SIG-M5 treated with dmso at 0.1 percent for 504 hours (cell line): Measurements from ENCODE around the gene ATP8B1.

Experiments
- DNase-seq: peaks from one replicate; lab custom pipeline; 2025; ENCODE audit not compliant: unreplicated experiment; lab: John Stamatoyannopoulos, UW

Gene ATP8B1

DNA sequence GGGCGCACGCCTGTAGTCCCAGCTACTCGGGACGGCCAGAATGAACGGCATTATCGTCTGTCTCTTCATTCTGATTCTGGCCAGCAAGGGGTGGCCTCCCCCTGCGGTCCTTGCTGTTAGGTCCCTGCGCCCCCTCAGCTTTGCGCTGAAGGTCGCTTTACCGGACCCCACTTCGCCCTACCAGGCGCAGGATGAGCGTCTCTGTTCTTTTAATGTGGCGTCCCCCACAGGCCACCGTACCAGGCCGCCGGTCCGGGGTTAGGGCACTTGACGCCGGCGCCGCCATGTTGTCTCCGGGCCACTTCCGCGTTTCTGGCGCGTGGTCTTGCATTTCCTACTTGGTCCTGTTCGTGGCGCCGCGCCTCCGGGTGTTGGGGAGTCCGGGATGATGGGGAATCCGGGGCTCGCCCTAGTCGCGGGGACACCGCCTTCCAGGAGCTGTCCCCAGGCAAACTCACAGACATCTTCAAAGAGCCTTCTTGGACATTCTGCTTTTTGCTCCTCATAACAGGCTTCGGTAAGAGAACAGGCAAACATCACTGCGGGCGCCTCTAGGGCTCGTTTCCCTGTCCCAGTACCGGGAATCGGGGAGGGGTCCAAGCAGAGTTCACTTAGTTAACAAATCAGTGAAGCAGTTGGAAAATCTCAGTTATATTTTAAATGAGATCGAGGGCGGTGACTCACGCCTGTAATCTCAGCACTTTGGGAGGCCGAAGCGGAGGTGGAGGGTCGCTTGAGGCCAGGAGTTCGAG lies 172.9 kb downstream of the ATP8B1 start:
- DNase-seq: peak; percentile 90

DNA sequence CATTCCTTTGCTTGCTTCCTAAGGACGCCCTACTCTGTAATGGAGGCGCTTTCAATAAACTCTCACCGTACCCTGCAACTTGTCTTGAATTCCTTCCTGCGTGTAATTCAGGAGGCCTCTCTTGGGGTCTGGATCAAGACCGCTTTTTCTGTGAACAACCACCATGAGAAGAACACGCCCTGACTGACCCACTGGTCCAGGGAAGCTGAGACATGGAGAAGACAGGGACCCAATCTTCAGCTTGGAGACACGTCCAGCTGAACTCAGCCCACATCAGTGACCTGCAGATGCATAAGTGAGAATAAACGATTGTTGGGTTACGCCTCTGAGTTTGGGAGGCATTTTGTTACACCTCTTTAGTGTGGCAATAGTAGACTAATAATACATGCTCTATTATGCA lies 173.7 kb downstream of the ATP8B1 start:
- DNase-seq: no peak

DNA sequence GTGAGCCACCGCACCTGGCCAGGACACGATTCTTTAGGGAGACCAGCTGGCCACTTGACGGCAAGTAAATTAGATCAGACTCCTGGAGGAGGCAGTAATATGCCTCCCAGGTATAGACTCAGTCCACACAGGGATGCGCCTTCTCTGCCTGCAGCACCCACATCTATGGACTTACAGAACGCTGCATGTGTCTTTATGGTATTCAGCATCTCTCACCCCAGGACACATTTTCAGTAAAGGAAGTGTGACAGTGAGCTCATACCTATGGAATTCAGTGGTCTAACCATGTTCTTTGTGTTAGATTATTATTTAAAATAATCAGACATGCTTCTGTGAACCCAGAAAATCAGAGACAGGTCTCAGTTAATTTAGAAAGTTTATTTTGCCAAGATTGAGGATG lies 175.6 kb downstream of the ATP8B1 start:
- DNase-seq: no peak

DNA sequence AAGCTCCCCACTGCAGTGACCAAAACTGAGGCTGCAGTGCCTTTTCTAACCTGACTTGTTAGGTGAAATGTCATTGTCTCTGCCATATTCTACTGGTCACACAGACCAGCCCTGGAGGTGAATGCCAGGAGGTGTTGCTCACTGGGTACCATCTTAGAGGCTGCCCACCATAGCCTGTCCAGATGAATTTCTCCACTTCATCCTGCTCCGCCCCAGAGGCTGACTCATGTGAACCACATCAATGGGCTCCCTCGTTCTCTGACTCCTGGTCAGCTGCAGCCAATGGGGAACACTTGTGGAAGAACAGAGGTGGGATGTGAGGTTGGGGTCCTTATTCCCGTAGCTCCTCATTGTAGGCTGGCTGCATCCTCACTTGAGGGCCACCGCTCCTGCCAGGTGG lies 178.1 kb downstream of the ATP8B1 start:
- no peak for DNase-seq

DNA sequence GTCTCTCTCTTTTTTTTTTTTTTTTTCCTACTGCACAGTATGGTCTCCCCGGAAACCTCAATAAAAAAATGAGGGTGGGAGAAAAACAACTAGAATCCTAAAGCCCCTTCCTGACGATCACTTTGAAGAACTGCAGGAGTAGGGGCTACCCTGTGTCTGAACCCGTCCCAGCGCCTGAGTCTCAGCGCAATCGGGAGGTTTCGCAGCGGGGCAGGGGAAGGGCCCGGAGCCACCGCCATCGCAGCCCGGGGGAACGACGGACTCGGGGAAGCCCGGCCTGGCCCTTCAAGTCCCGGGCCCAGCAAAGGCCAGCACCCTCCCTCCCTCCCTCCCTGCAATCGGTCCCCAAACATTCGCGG lies 181.9 kb downstream of the ATP8B1 start:
- DNase-seq: no peak

DNA sequence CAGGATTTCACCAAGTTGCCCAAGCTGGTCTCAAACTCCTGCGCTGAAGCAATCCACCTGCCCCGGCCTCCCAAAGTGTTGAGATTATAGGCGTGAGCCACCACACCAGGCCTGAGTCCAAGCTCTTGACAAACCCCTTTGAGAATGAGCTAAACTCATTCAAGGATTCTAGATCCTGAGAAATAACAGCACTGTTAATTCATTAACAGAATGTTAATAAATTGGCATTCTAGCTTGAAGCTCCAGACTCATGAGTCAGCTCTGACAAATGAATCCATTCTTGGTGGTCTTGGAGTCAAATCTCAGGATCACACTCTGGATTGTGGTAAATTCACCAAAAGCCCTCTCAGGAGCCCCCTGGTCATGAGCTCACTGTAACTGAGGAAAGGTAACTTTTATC lies 183.2 kb downstream of the ATP8B1 start:
- DNase-seq: no peak

DNA sequence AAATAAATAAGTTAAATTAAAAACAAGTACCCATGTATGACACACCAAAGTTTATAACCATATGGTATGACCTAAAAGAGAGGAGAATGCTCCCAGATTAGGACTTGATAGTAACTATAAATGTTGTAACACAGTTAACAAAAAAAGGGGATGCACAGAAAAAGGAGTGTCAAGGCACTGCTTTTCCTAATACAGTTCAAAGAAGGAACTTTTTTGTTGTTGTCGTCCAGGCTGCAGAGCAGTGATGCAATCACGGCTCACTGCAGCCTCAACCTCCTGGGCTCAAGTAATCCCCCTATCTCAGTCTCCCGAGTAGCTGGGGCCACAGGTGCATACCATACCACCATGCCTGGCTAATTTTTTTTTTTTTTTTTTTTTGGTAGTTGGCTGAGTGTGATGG lies 184.2 kb downstream of the ATP8B1 start:
- peak; percentile 45 for DNase-seq

DNA sequence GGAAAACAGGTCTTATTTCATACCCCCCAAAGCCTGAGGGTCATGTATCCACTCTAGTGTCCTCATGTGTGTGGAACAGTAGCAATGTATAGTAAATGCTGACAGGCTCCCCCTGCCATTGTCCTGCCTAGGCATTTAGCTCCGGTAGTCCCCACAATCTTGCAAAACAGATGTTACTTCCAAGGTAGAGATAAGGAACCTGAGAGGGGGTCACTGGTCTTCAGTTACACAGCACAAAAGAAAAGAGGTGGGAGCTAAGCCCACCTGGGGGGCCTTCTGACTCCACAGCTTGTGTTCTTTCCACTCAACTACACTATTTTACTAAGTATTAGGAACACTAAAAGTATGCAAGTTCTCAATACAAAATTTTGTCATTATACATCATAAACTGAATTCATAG lies 199.2 kb downstream of the ATP8B1 start:
- no peak for DNase-seq
